Activated naive CD8-positive, alpha-beta T cell treated with anti-CD3 and anti-CD28 coated beads for 36 hours (primary cell): ENCODE data around the gene MOSPD3. TPM values are rescaled to one million over a fixed set of nuclear protein-coding genes. Genes with fewer than 3 reads are reported as not detected.
A peak's percentile ranks its signal among the peaks of the same experiment; 100 is the strongest.

Experiments used
- DNase-seq: peaks from one replicate; pipeline ENCODE4 v3.0.0; 2021
- H3K27ac Mint-ChIP-seq: one replicate; pipeline ENCODE4 v1.8.0; 2022; ENCODE audit warnings: mild to moderate bottlenecking, moderate library complexity, mixed read lengths
- H3K27me3 Mint-ChIP-seq: one replicate; pipeline ENCODE4 v1.8.0; 2022; ENCODE audit warnings: mild to moderate bottlenecking, mixed read lengths
- H3K36me3 Mint-ChIP-seq: one replicate; pipeline ENCODE4 v1.8.0; 2021; ENCODE audit warnings: mild to moderate bottlenecking, mixed read lengths
- H3K4me1 Mint-ChIP-seq: one replicate; pipeline ENCODE4 v1.8.0; 2021; ENCODE audit warnings: mixed read lengths
- H3K4me3 Mint-ChIP-seq: one replicate; pipeline ENCODE4 v1.8.0; 2022; ENCODE audit warnings: mild to moderate bottlenecking, moderate library complexity, mixed read lengths
- H3K9me3 Mint-ChIP-seq: one replicate; pipeline ENCODE4 v1.8.0; 2022; ENCODE audit warnings: mixed read lengths
- total RNA-seq, 2 experiments: library from RNA; stranded (reverse); gene quantifications; one replicate each; pipeline ENCODE4 v1.2.3, GENCODE V29; 2021

Gene MOSPD3
- total RNA-seq, 2 experiments from 2014 or later: 9.7 to 10.0 TPM

DNA sequence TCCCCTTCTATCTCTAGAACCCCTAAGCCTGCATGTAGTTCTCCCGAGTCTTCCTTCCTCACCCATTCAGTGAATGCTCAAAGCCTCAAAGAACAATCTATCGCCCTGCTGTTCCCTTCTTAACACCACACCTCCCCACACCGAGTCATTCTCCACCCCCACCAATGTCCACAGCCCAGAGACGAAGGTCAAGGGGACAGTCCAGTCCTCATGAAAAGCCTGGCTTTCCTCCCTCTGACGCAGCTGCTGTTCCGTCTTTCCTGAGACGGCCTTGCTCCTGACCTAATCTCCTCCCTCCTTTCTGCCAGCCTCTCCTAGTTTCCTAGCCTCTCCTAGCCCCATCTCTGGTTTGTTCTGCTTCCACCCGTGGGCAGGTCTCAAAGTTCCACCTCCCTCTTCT lies 9.2 kb downstream of the MOSPD3 start:
- no peak overlapping the region for H3K27ac Mint-ChIP-seq
- no peak overlapping the region for H3K4me3 Mint-ChIP-seq
- H3K4me1 Mint-ChIP-seq: peaks cover 6% of the 10 kb centered on the region
- no peak for DNase-seq
- no peaks in the 10 kb centered on the region for H3K27me3 Mint-ChIP-seq
- H3K9me3 Mint-ChIP-seq: no peaks in the 10 kb centered on the region
- no peaks in the 10 kb centered on the region for H3K36me3 Mint-ChIP-seq

DNA sequence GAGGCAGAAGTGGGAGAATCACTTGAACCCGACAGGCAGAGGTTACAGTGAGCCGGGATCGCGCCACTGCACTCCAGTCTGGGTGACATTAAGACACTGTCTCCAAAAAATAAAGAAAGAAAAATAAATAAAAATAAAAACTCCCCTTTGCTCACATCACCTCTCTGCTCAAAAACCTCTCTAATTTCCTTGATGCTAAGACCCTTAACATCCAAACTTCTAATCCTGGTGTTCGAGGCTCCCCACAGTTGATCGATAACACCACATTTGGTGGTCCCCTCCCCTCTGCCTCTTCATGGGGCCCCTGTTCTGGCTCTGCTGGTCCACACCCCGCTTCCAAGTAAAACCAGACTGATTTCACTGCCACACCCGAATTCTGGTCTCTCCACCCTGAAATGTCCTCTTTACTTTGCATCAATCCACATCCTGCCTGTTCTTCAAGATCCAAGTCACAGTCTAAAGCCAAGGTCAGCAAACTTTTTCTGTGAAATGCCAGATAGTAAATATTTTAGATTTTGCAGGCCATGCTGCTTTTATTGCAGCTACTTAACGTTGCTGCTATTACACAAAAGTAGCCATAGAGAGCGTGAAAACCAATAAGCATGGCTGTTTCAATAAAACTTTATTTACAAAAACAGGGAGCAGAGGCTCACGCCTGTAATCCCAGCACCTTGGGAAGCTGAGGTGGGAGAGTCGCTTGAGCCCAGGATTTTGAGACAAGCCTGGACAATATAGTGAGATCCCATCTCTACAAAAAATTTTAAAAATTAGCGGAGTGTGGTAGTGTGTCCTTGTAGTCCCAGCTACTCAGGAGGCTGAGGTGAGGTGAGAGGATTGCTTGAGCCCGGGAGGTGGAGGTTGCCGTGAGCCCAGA lies 11.8 kb downstream of the MOSPD3 start:
- DNase-seq: no peak
- no peak overlapping the region for H3K27ac Mint-ChIP-seq
- peaks cover 6% of the 10 kb centered on the region for H3K36me3 Mint-ChIP-seq
- no peak overlapping the region for H3K4me3 Mint-ChIP-seq
- H3K27me3 Mint-ChIP-seq: no peaks in the 10 kb centered on the region
- no peaks in the 10 kb centered on the region for H3K9me3 Mint-ChIP-seq
- peaks cover 9% of the 10 kb centered on the region for H3K4me1 Mint-ChIP-seq

DNA sequence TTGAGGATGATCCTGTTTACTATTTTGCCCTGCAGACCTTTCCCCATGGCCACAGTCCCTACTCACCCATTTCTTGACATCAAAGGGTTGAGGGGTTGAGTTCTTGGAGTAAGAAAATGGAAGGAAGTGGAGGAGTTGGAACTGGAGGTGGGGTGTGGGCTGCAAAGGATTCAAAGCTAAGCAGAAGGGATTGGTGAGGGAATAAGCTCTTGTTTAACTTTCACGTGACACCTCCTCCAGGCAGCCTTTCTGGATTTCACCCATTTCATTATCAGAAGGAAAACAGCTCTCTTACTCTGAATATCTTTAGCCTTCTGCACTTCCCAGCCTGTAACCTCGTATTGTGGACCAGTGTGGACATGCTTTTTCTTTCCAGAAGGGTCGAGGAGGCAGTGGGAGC lies 13.7 kb downstream of the MOSPD3 start:
- peaks cover 8% of the 10 kb centered on the region for H3K36me3 Mint-ChIP-seq
- no peaks in the 10 kb centered on the region for H3K27me3 Mint-ChIP-seq
- peak overlapping the region; percentile 78 for H3K4me3 Mint-ChIP-seq
- no peaks in the 10 kb centered on the region for H3K9me3 Mint-ChIP-seq
- H3K4me1 Mint-ChIP-seq: peaks cover 11% of the 10 kb centered on the region
- DNase-seq: no peak
- no peak overlapping the region for H3K27ac Mint-ChIP-seq

DNA sequence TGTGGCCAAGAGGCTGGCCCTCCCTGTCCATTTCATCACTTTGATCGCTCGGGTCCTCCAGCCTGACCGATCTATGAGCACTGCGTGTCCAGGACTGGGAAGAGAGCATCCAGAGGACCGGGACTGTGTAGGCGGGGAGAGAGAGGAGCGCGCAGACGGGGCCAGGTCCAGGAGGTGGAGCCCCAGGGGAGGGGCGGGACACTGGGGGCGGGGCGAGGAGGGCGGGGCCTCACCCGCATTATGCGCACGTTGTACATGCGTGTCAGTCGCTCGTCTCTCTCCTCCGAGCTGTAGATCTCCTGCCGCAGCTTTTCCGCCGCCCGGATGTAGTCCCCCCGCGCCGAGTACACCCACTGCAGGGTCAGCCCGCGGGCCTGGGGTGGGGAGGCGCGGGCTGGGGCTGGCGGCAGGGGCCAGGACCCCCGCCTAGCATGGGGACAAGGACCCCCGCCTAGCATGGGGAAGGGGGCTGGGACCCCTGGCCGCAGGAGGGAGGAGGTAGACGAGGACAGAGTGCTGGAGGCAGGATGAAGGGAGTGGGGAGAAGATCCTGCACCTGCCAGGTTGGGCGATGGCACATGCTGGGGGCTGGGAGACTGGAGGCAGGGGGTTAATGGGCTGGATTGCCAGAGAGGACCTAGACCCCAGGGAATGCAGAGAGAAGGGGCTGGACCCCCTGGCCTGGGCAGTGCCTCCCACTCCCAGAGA lies 14.3 kb downstream of the MOSPD3 start:
- Mint-ChIP-seq H3K4me3 (peak overlapping the region; percentile 78), H3K36me3 (peaks cover 8% of the 10 kb centered on the region), H3K27me3 (no peaks in the 10 kb centered on the region), H3K27ac (peak overlapping the region; percentile 81), H3K4me1 (peaks cover 13% of the 10 kb centered on the region), H3K9me3 (no peaks in the 10 kb centered on the region)
- peak; percentile 83 for DNase-seq

DNA sequence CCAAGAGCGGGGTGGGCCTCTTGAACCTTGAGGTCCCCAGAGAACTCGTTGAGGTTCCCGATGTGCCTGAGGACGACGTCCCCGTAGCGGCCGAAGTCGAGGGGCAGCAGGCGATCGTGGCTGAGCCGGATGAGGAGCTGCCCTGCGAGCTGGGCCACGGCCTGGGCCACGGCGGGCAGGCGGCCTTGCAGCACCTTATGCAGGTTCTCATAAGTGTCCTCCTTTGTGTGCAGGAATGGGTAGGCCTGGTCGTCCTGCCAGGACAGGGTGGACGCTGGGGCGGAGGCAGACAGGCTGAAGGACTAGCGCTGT lies 14.9 kb downstream of the MOSPD3 start:
- Mint-ChIP-seq H3K4me1 (peaks cover 14% of the 10 kb centered on the region), H3K27ac (peak overlapping the region; percentile 56), H3K27me3 (peaks cover 1% of the 10 kb centered on the region), H3K4me3 (peak overlapping the region; percentile 78), H3K36me3 (peaks cover 8% of the 10 kb centered on the region), H3K9me3 (no peaks in the 10 kb centered on the region)
- no peak for DNase-seq

DNA sequence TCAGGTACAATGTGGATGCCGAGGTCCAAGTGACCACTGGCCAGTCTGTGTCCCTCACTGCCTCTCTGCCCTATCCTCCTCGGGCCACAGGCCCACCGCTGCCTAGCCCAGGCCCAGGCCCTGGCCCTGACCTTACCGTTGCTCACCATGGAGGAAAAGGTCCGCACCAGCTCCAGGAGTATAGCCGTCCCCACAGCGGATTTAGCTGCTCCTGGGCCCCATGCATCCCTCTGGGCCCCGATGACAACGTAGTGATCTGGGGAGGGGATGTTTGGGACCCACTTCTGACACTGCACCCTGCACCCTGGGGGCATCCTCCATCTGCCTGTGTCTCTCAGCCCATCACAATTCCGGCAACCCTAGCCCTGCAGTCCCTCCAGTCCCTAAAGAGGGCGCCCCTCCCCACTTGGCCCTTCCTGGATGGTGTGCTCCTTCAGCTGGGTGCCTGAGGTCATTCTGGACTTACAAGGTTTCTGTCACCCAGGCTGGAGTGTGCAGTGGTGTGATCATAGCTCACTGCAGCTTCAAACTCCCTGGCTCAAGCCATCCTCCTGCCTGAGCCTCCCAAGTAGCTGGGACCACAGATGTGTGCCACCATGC lies 16.9 kb downstream of the MOSPD3 start:
- no peaks in the 10 kb centered on the region for H3K9me3 Mint-ChIP-seq
- peaks cover 13% of the 10 kb centered on the region for H3K27me3 Mint-ChIP-seq
- peak; percentile 31 for DNase-seq
- no peak overlapping the region for H3K4me3 Mint-ChIP-seq
- H3K27ac Mint-ChIP-seq: no peak overlapping the region
- H3K36me3 Mint-ChIP-seq: peaks cover 14% of the 10 kb centered on the region
- peaks cover 21% of the 10 kb centered on the region for H3K4me1 Mint-ChIP-seq

DNA sequence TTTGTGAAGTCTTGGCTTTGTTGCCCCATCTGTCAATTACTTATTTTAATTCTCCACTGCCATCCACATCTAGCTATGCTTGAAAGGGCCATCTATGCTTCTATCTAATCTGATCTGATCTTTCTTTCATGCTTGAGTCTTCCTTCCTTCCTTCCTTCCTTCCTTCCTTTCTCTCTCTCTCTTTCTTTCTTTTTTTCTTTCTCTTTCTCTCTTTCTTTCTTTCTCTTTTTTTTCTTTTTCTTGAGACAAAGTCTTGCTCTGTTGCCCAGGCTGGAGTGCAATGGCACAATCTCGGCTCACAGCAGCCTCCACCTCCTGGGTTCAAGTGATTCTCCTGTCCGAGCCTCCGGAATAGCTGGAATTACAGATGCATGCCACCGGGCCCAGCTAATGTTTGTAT lies 17.7 kb downstream of the MOSPD3 start:
- H3K36me3 Mint-ChIP-seq: peaks cover 14% of the 10 kb centered on the region

DNA sequence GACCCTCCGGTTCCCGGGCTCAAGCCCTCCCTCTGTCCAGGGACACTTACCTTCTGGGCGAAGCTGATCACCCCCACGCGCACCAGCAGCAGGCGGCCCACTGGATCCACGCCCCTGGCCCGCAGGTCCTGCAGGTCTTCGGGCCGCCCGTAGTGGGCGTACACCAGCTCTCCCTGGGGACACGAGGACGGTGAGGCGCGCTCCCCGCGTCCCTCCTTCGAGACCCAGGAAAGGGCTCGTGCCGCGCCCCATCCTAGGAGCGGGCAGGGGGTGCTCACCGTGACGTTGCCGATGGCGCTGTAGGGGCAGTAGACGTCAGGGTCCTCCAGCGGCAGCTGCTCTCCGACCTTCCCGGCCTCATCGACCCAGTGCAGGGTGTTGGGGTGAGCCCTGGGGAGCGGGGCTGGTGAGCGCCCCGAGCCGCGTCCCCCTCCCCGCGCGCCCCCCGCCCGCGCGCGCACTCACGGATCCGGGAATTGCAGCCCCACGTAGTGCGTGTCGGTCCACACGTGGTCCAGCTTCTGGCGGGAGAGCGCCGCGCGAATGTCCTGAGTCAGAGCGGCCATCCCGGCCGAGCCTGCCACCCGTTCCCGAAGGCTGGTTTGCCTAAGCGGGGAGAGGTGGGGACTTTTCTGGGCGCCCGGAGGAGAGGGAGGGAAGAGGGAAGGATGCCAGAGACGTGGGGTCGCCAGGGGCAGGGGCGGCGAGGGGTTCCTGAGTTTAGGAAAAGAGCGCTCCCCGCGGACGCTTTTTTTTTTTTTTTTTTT lies 20.8 kb downstream of the MOSPD3 start:
- Mint-ChIP-seq H3K4me1 (peaks cover 11% of the 10 kb centered on the region), H3K9me3 (no peaks in the 10 kb centered on the region), H3K36me3 (peaks cover 16% of the 10 kb centered on the region), H3K27me3 (peaks cover 16% of the 10 kb centered on the region), H3K4me3 (peak overlapping the region; percentile 88), H3K27ac (peak overlapping the region; percentile 91)
- DNase-seq: peak; percentile 72

More for the DNA sequence above, 17.7 kb downstream of the MOSPD3 start:
- Mint-ChIP-seq H3K4me1 (peaks cover 21% of the 10 kb centered on the region), H3K4me3 (no peak overlapping the region), H3K27me3 (peaks cover 16% of the 10 kb centered on the region), H3K9me3 (no peaks in the 10 kb centered on the region), H3K27ac (no peak overlapping the region)
- DNase-seq: no peak

DNA sequence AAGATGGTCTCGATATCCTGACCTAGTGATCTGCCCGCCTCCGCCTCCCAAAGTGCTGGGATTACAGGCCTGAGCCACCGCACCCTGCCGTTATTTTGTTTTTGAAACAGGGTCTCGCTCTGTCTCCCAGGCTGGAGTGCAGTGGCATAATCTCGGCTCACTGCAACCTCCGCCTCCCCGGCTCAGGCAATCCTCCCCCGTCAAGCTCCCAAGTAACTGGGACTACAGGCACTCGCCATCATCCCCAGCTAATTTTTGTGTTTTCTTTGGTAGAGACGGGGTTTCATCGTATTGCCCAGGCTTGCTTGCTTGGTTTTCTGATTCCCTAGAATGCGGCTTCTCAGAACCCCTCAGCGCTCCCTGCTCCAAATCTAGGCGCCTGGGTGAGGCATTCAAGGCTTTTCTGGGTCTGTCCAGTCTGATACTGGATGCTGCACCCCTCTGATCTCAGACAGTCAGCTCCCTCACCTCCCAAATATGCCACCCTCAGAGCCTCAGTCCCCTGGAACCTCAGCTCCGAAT lies 27.7 kb downstream of the MOSPD3 start:
- DNase-seq: no peak
- Mint-ChIP-seq H3K4me1 (no peaks in the 10 kb centered on the region), H3K36me3 (peaks cover 2% of the 10 kb centered on the region), H3K27ac (no peak overlapping the region), H3K9me3 (no peaks in the 10 kb centered on the region), H3K4me3 (no peak overlapping the region), H3K27me3 (no peaks in the 10 kb centered on the region)

DNA sequence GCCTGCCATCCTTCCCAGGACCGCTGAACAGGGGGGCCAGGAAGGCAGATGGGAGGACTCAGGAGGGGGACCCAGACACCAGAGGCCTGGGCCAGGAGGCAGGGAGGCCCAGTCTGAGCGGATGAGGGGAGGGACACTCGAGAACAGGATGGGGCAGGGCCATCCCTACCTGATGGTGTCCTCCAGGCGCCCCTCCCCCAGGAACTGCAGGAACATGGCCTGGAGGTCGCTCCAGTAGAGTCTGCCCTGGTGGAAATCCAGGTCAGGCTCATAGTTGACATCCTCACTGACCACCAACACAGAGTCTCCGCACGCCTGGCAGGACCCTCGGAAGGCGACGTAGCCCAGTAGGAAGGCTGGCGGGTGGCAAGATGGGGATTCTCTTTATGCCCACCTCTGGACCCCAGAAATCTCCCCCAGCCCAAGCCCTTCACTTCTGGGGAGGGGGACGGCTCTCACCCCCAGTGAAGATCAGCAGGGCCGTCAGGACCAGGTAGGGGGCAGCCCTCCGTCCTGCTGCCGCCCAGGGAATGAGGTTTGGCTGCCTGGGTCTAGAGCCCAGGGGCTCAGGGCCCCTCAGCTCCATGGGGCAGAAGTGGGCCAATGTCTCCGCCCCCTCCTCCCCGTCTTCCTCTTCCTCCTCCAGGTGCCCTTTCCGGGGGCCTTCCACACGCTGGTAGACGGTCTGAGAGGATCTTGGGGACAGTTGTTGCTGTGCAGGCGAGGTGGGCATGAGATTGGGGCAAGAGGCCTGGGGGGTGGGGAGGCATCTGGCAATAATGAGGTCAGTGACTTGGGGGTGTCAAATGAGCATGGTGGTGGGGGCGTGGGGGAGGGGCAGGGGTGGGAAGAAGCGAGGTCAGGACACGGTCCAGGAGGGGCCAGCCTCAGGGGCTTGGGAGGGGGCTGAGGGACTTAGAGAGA lies 28.4 kb downstream of the MOSPD3 start:
- Mint-ChIP-seq H3K4me3 (no peak overlapping the region), H3K36me3 (peaks cover 2% of the 10 kb centered on the region), H3K4me1 (no peaks in the 10 kb centered on the region), H3K9me3 (no peaks in the 10 kb centered on the region), H3K27ac (no peak overlapping the region), H3K27me3 (no peaks in the 10 kb centered on the region)
- DNase-seq: no peak

DNA sequence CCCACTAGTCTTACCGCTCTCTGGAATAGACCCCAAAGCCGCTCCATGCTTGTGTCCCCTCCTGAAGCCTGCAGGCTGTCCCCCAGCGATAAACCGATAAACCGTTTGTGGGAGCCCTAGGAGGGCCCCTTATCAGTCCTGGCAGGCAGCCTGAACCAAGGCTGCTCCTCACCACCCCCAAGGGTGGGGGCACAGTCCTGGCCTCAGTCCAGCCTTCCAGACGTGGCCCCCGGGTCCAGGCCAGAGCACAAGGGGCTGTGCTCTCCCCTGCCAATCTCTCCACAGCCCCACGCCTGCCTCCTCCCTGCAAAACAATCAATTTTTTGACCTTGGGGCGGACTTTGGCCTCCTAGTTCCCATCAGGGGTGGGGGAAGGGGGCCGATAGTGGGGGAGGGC lies 29.1 kb downstream of the MOSPD3 start, which contains the start of gene TFR2:
TFR2 (minus strand) TSS at position 90 of the 397 bp plus-strand sequence; CDS start at position 47, 43 bp downstream.
- Mint-ChIP-seq H3K27ac (no peak within 1 kb of the TSS), H3K4me1 (no peaks in the 10 kb centered on the region)

DNA sequence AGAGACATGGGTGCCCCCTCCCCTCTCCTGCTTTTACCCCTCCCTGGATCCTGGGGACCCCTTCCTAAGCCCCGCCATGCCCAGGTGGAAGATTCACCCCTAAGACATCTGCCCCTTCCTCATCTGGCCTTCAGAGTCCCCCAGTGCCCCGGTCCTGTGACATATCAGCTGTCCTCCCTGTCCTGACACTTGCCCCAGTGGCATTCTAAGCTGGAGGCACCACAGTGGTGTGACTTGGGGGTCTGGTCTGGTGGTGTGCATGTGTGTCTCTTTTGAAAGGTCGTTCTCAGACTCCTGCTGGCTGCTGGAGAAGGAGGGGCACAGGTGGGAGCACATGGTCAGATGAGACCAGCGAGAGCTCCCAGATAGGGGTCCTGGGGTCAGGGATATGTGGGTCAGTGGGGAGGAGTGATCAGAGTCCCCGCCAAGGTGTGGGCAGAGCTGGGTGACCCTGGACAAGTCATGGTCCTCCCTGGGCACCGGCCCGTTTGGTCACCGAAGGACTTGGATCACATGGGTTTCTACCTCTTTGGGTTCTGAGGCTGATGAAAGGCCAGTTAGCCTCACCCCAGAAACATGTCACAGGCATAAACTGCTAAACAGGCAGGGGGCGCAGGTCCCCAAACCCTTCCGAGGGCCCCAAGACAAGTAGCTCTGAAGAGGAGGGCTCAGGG lies 29.7 kb downstream of the MOSPD3 start:
- Mint-ChIP-seq H3K36me3 (no peaks in the 10 kb centered on the region), H3K4me1 (no peaks in the 10 kb centered on the region), H3K27ac (no peak overlapping the region), H3K27me3 (peaks cover 3% of the 10 kb centered on the region), H3K9me3 (no peaks in the 10 kb centered on the region), H3K4me3 (no peak overlapping the region)
- DNase-seq: no peak

More for the DNA sequence above, 29.1 kb downstream of the MOSPD3 start, which contains the start of gene TFR2:
- Mint-ChIP-seq H3K36me3 (peaks cover 2% of the 10 kb centered on the region), H3K27me3 (peaks cover 3% of the 10 kb centered on the region), H3K4me3 (no peak within 1 kb of the TSS), H3K9me3 (no peaks in the 10 kb centered on the region)
- DNase-seq: no peak

DNA sequence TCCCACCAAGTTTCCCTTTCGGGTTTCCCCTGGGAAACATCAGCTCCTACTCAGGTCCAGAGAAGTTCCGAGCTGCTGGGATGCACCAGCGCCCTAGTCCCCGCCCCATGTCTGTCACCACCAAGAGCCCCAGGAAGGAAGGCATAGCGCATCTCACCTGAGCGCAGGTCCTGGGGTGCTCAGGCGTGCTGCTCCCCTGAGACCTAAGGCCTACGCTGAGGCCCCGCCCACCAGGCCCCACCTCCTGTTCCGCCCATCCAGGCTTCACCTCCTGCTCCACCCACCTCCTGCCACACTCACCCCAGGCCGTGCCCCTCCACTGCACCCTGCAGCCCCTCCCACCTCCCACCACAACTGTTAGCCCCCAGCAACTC lies 30.2 kb downstream of the MOSPD3 start:
- H3K4me3 Mint-ChIP-seq: no peak overlapping the region
- H3K9me3 Mint-ChIP-seq: no peaks in the 10 kb centered on the region
- peak; percentile 38 for DNase-seq
- peaks cover 3% of the 10 kb centered on the region for H3K27me3 Mint-ChIP-seq
- H3K4me1 Mint-ChIP-seq: no peaks in the 10 kb centered on the region
- H3K27ac Mint-ChIP-seq: no peak overlapping the region
- no peaks in the 10 kb centered on the region for H3K36me3 Mint-ChIP-seq
